ENCODE results near the gene BMPER.

BMPER gene

GRCh38 chr7:34074421-34074820 lies 169.1 kb downstream of the BMPER start:
- no peak for TF ChIP-seq TAF1 (IDR thresholded peaks at IDR 0.05; ENCODE audit: borderline replicate concordance, insufficient read depth, low read length)
- no peak for TF ChIP-seq POLR2AphosphoS5 (IDR thresholded peaks at IDR 0.05; ENCODE audit: low read depth, low read length)
- no peak for TF ChIP-seq SIN3A (IDR thresholded peaks at IDR 0.05; ENCODE audit: borderline replicate concordance, insufficient read depth, low read length)
- no peak for TF ChIP-seq FOXP2 (optimal IDR thresholded peaks at IDR 0.05; ENCODE audit: borderline replicate concordance, extremely low read depth, extremely low read length, insufficient read depth)
- no peak for TF ChIP-seq REST (IDR thresholded peaks at IDR 0.05; ENCODE audit: insufficient read depth in 1 of 2, low read depth in 2 of 2, low read length in 2 of 2)

DNA sequence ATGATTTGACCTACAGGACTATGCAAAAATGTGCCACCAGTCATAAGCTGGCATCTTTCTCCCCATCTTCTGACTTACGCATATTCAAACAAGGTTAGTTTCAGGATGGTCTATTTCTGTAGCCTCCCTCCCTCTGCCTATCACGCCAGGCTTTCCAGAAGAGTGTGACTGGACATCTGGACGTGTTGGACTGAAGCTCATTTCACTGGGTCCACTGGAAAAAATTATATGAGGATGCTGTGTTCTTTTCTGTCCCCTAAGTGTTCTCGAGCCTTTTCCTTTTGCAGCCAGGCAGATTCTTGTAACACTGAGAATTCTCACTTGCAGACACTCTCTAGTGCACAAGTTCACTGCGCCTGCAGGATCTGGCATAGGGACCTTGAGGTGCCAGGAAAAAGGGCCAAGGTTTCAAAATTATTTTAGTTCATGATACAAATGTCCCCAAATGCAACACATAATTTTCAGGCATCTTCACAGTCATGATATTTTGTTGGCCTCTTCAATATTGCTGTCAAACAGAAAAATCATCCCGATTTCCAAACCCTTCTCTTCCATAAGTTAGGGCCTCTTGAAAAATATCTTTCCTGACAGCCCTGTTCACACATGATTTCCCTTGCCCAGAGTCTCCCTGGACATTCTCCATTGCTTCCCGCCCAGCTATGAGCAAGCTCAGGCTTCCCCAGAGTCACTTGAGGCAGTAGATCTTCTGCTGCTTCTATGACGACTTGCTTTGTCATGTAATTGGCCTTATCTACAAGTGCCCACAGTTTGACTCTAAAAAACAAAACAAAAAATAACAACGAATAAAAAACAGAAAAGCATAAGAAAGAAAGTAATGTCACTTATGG lies 170.4 kb downstream of the BMPER start:
- TF ChIP-seq REST (IDR thresholded peaks at IDR 0.05; ENCODE audit: insufficient read depth in 1 of 2, low read depth in 2 of 2, low read length in 2 of 2) (no peak), TAF1 (IDR thresholded peaks at IDR 0.05; ENCODE audit: borderline replicate concordance, insufficient read depth, low read length) (no peak), POLR2AphosphoS5 (IDR thresholded peaks at IDR 0.05; ENCODE audit: low read depth, low read length) (no peak), SIN3A (IDR thresholded peaks at IDR 0.05; ENCODE audit: borderline replicate concordance, insufficient read depth, low read length) (no peak), FOXP2 (optimal IDR thresholded peaks at IDR 0.05; ENCODE audit: borderline replicate concordance, extremely low read depth, extremely low read length, insufficient read depth) (no peak)

- no peak for TF ChIP-seq TAF1 (IDR thresholded peaks at IDR 0.05; ENCODE audit: borderline replicate concordance, insufficient read depth, low read length)
- TF ChIP-seq REST (IDR thresholded peaks at IDR 0.05; ENCODE audit: insufficient read depth in 1 of 2, low read depth in 2 of 2, low read length in 2 of 2), result no peak
- no peak for TF ChIP-seq POLR2AphosphoS5 (IDR thresholded peaks at IDR 0.05; ENCODE audit: low read depth, low read length)
- TF ChIP-seq SIN3A (IDR thresholded peaks at IDR 0.05; ENCODE audit: borderline replicate concordance, insufficient read depth, low read length), result no peak
- TF ChIP-seq FOXP2 (optimal IDR thresholded peaks at IDR 0.05; ENCODE audit: borderline replicate concordance, extremely low read depth, extremely low read length, insufficient read depth), result no peak
These were observed 171.8 kb downstream of the BMPER start for GRCh38 chr7:34077168-34077567.

GRCh38 chr7:34078864-34079263 lies 173.5 kb downstream of the BMPER start:
- TF ChIP-seq TAF1 (IDR thresholded peaks at IDR 0.05; ENCODE audit: borderline replicate concordance, insufficient read depth, low read length), result no peak
- TF ChIP-seq SIN3A (IDR thresholded peaks at IDR 0.05; ENCODE audit: borderline replicate concordance, insufficient read depth, low read length), result no peak
- TF ChIP-seq FOXP2 (optimal IDR thresholded peaks at IDR 0.05; ENCODE audit: borderline replicate concordance, extremely low read depth, extremely low read length, insufficient read depth), result no peak
- TF ChIP-seq POLR2AphosphoS5 (IDR thresholded peaks at IDR 0.05; ENCODE audit: low read depth, low read length), result no peak
- TF ChIP-seq REST (IDR thresholded peaks at IDR 0.05; ENCODE audit: insufficient read depth in 1 of 2, low read depth in 2 of 2, low read length in 2 of 2), result no peak
